Muscle layer of colon (tissue), 2 donors: ENCODE results near the gene PLEKHA7.

Source experiments
- H3K27ac ChIP-seq: one replicate; pipeline ENCODE4 v1.7.0; 2013; ENCODE audit warnings: low read depth, mild to moderate bottlenecking, low read length, moderate library complexity
- H3K27me3 ChIP-seq, 2 donors: one replicate each; pipeline ENCODE4 v1.7.0; 2013; ENCODE audit warnings: low read length in 2 of 2, mild to moderate bottlenecking in 2 of 2; ENCODE audit not compliant: insufficient read depth in 2 of 2, control insufficient read depth in 1 of 2
- H3K36me3 ChIP-seq: one replicate; pipeline ENCODE4 v1.7.0; 2013; ENCODE audit warnings: mild to moderate bottlenecking, low read length; ENCODE audit not compliant: insufficient read depth
- H3K4me1 ChIP-seq: one replicate; pipeline ENCODE4 v1.7.0; 2013; ENCODE audit warnings: mild to moderate bottlenecking, low read length; ENCODE audit not compliant: insufficient read depth
- H3K4me3 ChIP-seq, 2 donors: one replicate each; pipeline ENCODE4 v1.7.0; 2013; ENCODE audit warnings: low read length in 2 of 2, low read depth in 1 of 2, mild to moderate bottlenecking in 1 of 2, moderate library complexity in 1 of 2
- H3K9ac ChIP-seq: one replicate; pipeline ENCODE4 v1.7.0; 2013; ENCODE audit warnings: low read length
- H3K9me3 ChIP-seq: one replicate; pipeline ENCODE4 v1.7.0; 2013; ENCODE audit warnings: mild to moderate bottlenecking, low read length
- donor health status: abdominal sarcoma.
- donor health status: Adenocarcinoma of cecum.

The PLEKHA7 gene

GRCh38 chr11:16953663-16954062, 60.6 kb downstream of the PLEKHA7 start:
- no peaks in the 10 kb centered on the region for H3K36me3 ChIP-seq
- no peaks in the 10 kb centered on the region for H3K27me3 ChIP-seq
- no peaks in the 10 kb centered on the region for H3K4me1 ChIP-seq
- no peak overlapping the region for H3K4me3 ChIP-seq
- no peaks in the 10 kb centered on the region for H3K9me3 ChIP-seq
- no peak overlapping the region for H3K27ac ChIP-seq
- H3K9ac ChIP-seq = no peak overlapping the region

- H3K9ac ChIP-seq = no peak overlapping the region
- no peaks in the 10 kb centered on the region for H3K4me1 ChIP-seq
- H3K4me3 ChIP-seq = no peak overlapping the region
- no peaks in the 10 kb centered on the region for H3K36me3 ChIP-seq
- H3K27me3 ChIP-seq = no peaks in the 10 kb centered on the region
- H3K9me3 ChIP-seq = no peaks in the 10 kb centered on the region
- H3K27ac ChIP-seq = no peak overlapping the region
Measured at GRCh38 chr11:16946477-16947282, 67.5 kb downstream of the PLEKHA7 start.

GRCh38 chr11:16945671-16946469, 68.3 kb downstream of the PLEKHA7 start:
- Histone ChIP-seq H3K9ac (no peak overlapping the region), H3K27me3 (no peaks in the 10 kb centered on the region), H3K9me3 (no peaks in the 10 kb centered on the region), H3K4me3 (no peak overlapping the region), H3K4me1 (no peaks in the 10 kb centered on the region), H3K27ac (no peak overlapping the region), H3K36me3 (no peaks in the 10 kb centered on the region)

GRCh38 chr11:16942911-16943310, 71.3 kb downstream of the PLEKHA7 start:
- no peaks in the 10 kb centered on the region for H3K36me3 ChIP-seq
- H3K4me3 ChIP-seq = no peak overlapping the region
- H3K9me3 ChIP-seq = no peaks in the 10 kb centered on the region
- H3K4me1 ChIP-seq = no peaks in the 10 kb centered on the region
- no peak overlapping the region for H3K9ac ChIP-seq
- H3K27me3 ChIP-seq = no peaks in the 10 kb centered on the region
- no peak overlapping the region for H3K27ac ChIP-seq

- no peaks in the 10 kb centered on the region for H3K9me3 ChIP-seq
- no peak overlapping the region for H3K27ac ChIP-seq
- no peak overlapping the region for H3K9ac ChIP-seq
- H3K4me1 ChIP-seq = no peaks in the 10 kb centered on the region
- H3K27me3 ChIP-seq = no peaks in the 10 kb centered on the region
- no peak overlapping the region for H3K4me3 ChIP-seq
- no peaks in the 10 kb centered on the region for H3K36me3 ChIP-seq
Measured at GRCh38 chr11:16942342-16942741, 71.9 kb downstream of the PLEKHA7 start.

- Histone ChIP-seq H3K9ac (no peak overlapping the region), H3K27ac (no peak overlapping the region), H3K9me3 (no peaks in the 10 kb centered on the region), H3K4me3 (no peak overlapping the region), H3K27me3 (no peaks in the 10 kb centered on the region), H3K4me1 (no peaks in the 10 kb centered on the region), H3K36me3 (no peaks in the 10 kb centered on the region)
Measured at GRCh38 chr11:16941935-16942334, 72.3 kb downstream of the PLEKHA7 start.

GRCh38 chr11:16938061-16938460, 76.2 kb downstream of the PLEKHA7 start:
- H3K9ac ChIP-seq = no peak overlapping the region
- H3K4me1 ChIP-seq = peaks cover 1% of the 10 kb centered on the region
- H3K27me3 ChIP-seq = no peaks in the 10 kb centered on the region
- no peak overlapping the region for H3K4me3 ChIP-seq
- no peaks in the 10 kb centered on the region for H3K9me3 ChIP-seq
- no peak overlapping the region for H3K27ac ChIP-seq
- no peaks in the 10 kb centered on the region for H3K36me3 ChIP-seq

- peaks cover 5% of the 10 kb centered on the region for H3K4me1 ChIP-seq
- H3K27ac ChIP-seq = no peak overlapping the region
- no peak overlapping the region for H3K9ac ChIP-seq
- H3K9me3 ChIP-seq = no peaks in the 10 kb centered on the region
- H3K4me3 ChIP-seq = no peak overlapping the region
- H3K27me3 ChIP-seq = no peaks in the 10 kb centered on the region
- no peaks in the 10 kb centered on the region for H3K36me3 ChIP-seq
Measured at GRCh38 chr11:16936643-16937042, 77.6 kb downstream of the PLEKHA7 start.

GRCh38 chr11:16935518-16936302, 78.5 kb downstream of the PLEKHA7 start:
- Histone ChIP-seq H3K27ac (no peak overlapping the region), H3K36me3 (no peaks in the 10 kb centered on the region), H3K9me3 (no peaks in the 10 kb centered on the region), H3K4me1 (peaks cover 5% of the 10 kb centered on the region), H3K9ac (no peak overlapping the region), H3K4me3 (no peak overlapping the region), H3K27me3 (no peaks in the 10 kb centered on the region)

- Histone ChIP-seq H3K27ac (no peak overlapping the region), H3K4me1 (peaks cover 5% of the 10 kb centered on the region), H3K4me3 (no peak overlapping the region), H3K9ac (no peak overlapping the region), H3K9me3 (no peaks in the 10 kb centered on the region), H3K36me3 (no peaks in the 10 kb centered on the region), H3K27me3 (no peaks in the 10 kb centered on the region)
Measured at GRCh38 chr11:16933756-16934603, 80.2 kb downstream of the PLEKHA7 start.
